Measurements from ENCODE around the gene PNPLA3. TPM values are rescaled to one million over a fixed set of nuclear protein-coding genes. Genes with fewer than 3 reads are reported as not detected.

Gene PNPLA3
- total RNA-seq, 1 experiment from 2014 or later: 7.3 TPM

- Histone ChIP-seq H3K4me3 (replicated peaks in 1 of 2; ENCODE audit: low read depth in 1 of 2, low read length in 2 of 2) (peak within 1 kb of the TSS; percentile 59 to 68), H3K27ac (ENCODE audit: low read depth, low read length) (peak within 1 kb of the TSS; percentile 43; the same call in 1 of the 2 replicates), H4K20me1 (ENCODE audit: insufficient read depth) (no peaks in the 10 kb centered on the region), H3K4me2 (ENCODE audit: low read length) (peak within 1 kb of the TSS; percentile 80), H3K9me2 (ENCODE audit: insufficient read depth) (no peaks in the 10 kb centered on the region), H3K9ac (ENCODE audit: low read length) (peak within 1 kb of the TSS; percentile 70), H2AFZ (ENCODE audit: low read depth, low read length, poor library complexity, severe bottlenecking) (no peak within 1 kb of the TSS), H3K36me3 (ENCODE audit: control insufficient read depth in 1 of 2, insufficient read depth in 2 of 2, low read length in 2 of 2) (no peaks in the 10 kb centered on the region), H3K9me3 (ENCODE audit: control insufficient read depth in 1 of 2, insufficient read depth in 1 of 2, low read depth in 1 of 2, low read length in 2 of 2) (no peaks in the 10 kb centered on the region), H3K79me2 (ENCODE audit: insufficient read depth, low read length) (no peaks in the 10 kb centered on the region), H3K4me1 (ENCODE audit: control insufficient read depth in 1 of 2, insufficient read depth in 2 of 2, low read length in 2 of 2) (peaks cover 0 to 11% of the 10 kb centered on the region in 2 experiments; a peak in 1 of 4 replicates), H3K27me3 (ENCODE audit: insufficient read depth, low read length) (no peaks in the 10 kb centered on the region)
- intact Hi-C loops (cut with micrococcal nuclease): no loop called here
- RAD21 ChIA-PET (ENCODE audit: low non-redundant PET in 1 of 2, low total read pairs in 2 of 2, uncharacterized antibody in 2 of 2, unreplicated experiment in 2 of 2): no interaction called here
- ATAC-seq (peak; percentile 91), DNase-seq (ENCODE audit: low read depth, low spot score) (no peak)
- TF ChIP-seq MAX (IDR thresholded peaks at IDR 0.05): peak; percentile 40; the same call in 1 of the 2 replicates
- no peak for TF ChIP-seq EZH2 (IDR thresholded peaks at IDR 0.05)
- TF ChIP-seq EGR1 (IDR thresholded peaks at IDR 0.05; ENCODE audit: low read depth): peak; percentile 58; the same call in 1 of the 2 replicates
- CTCF ChIA-PET: interaction anchor here (1.6 to 3.8 kb wide), 3 partner anchors 8 to 54 kb away, joined by 3 to 22 read pairs (median 21); no protein-coding TSS in a partner anchor
- no TSS peak for BruUV-seq (replicated peaks)
- POLR2A ChIA-PET: no interaction called here
Observed at GRCh38 chr22:43891360-43892182, 32.0 kb upstream of the PNPLA3 start, which contains the start of gene PNPLA5. Gene PNPLA5 (minus strand): TSS chr22:43892013. CDS start chr22:43891880, 133 bp downstream.

- peak overlapping the region; percentile 43; the same call in 1 of the 2 replicates for H3K27ac ChIP-seq (ENCODE audit: low read depth, low read length)
- no peaks in the 10 kb centered on the region for H3K36me3 ChIP-seq (ENCODE audit: control insufficient read depth in 1 of 2, insufficient read depth in 2 of 2, low read length in 2 of 2)
- DNase-seq (ENCODE audit: low read depth, low spot score) (no peak), ATAC-seq (no peak; the same call in 1 of the 2 replicates)
- no peak overlapping the region for H2AFZ ChIP-seq (ENCODE audit: low read depth, low read length, poor library complexity, severe bottlenecking)
- H3K79me2 ChIP-seq (ENCODE audit: insufficient read depth, low read length): no peaks in the 10 kb centered on the region
- peaks cover 0 to 14% of the 10 kb centered on the region in 2 experiments; a peak in 3 of 4 replicates for H3K4me1 ChIP-seq (ENCODE audit: control insufficient read depth in 1 of 2, insufficient read depth in 2 of 2, low read length in 2 of 2)
- ChIA-PET POLR2A (no interaction called here), CTCF (interaction anchor here (2.8 kb wide), 1 partner anchor 9 kb away, joined by 21 read pairs; no protein-coding TSS in a partner anchor), RAD21 (ENCODE audit: low non-redundant PET in 1 of 2, low total read pairs in 2 of 2, uncharacterized antibody in 2 of 2, unreplicated experiment in 2 of 2) (no interaction called here)
- H3K4me3 ChIP-seq (replicated peaks in 1 of 2; ENCODE audit: low read depth in 1 of 2, low read length in 2 of 2): peak overlapping the region; percentile 59 to 68
- TF ChIP-seq ZBTB33 (IDR thresholded peaks at IDR 0.05; ENCODE audit: extremely low read depth, insufficient replicate concordance, low read length) (no peak), POLR2A (IDR thresholded peaks at IDR 0.05; ENCODE audit: borderline replicate concordance, extremely low read depth, insufficient read depth, insufficient read length) (no peak), CTCF (IDR thresholded peaks at IDR 0.05 in 2 of 3, conservative IDR thresholded peaks at IDR 0.05 in 1 of 3; ENCODE audit: borderline replicate concordance in 1 of 3, insufficient read depth in 1 of 3, low read depth in 2 of 3, low read length in 2 of 3) (no peak), EZH2phosphoT487 (IDR thresholded peaks at IDR 0.05; ENCODE audit: borderline replicate concordance) (no peak), ATF3 (IDR thresholded peaks at IDR 0.05) (no peak), EZH2 (IDR thresholded peaks at IDR 0.05) (no peak), YY1 (IDR thresholded peaks at IDR 0.05; ENCODE audit: extremely low read depth, insufficient replicate concordance, low read depth, low read length) (no peak), CBX3 (IDR thresholded peaks at IDR 0.05; ENCODE audit: low read depth) (no peak), FOSL1 (IDR thresholded peaks at IDR 0.05; ENCODE audit: low read depth) (no peak)
- intact Hi-C loops (cut with micrococcal nuclease): no loop called here
- no peaks in the 10 kb centered on the region for H3K27me3 ChIP-seq (ENCODE audit: insufficient read depth, low read length)
- H4K20me1 ChIP-seq (ENCODE audit: insufficient read depth): no peaks in the 10 kb centered on the region
- H3K9me3 ChIP-seq (ENCODE audit: control insufficient read depth in 1 of 2, insufficient read depth in 1 of 2, low read depth in 1 of 2, low read length in 2 of 2): no peaks in the 10 kb centered on the region
- H3K9me2 ChIP-seq (ENCODE audit: insufficient read depth): no peaks in the 10 kb centered on the region
- BruUV-seq (replicated peaks): no TSS peak
- H3K9ac ChIP-seq (ENCODE audit: low read length): peak overlapping the region; percentile 70
- peak overlapping the region; percentile 80 for H3K4me2 ChIP-seq (ENCODE audit: low read length)
Observed at GRCh38 chr22:43892183-43892894, 31.3 kb upstream of the PNPLA3 start.

Data from HCT116 (cell line).